HG03025 (cell line): Measurements from ENCODE around the gene RSPH10B.
A peak's percentile ranks its signal among the peaks of the same experiment; 100 is the strongest.
"Not testable (repeated sequence)": the region's sequence is repeated elsewhere in the genome, so short reads cannot be mapped to it uniquely, and the experiment has no call there.

Experiments
- ATAC-seq: cut with Tn5 transposase; IDR thresholded peaks from one replicate; pipeline ENCODE4 v1.9.1; 2021; ENCODE audit warnings: mild to moderate bottlenecking, moderate library complexity; ENCODE audit not compliant: unreplicated experiment, low FRiP score

RSPH10B gene

DNA sequence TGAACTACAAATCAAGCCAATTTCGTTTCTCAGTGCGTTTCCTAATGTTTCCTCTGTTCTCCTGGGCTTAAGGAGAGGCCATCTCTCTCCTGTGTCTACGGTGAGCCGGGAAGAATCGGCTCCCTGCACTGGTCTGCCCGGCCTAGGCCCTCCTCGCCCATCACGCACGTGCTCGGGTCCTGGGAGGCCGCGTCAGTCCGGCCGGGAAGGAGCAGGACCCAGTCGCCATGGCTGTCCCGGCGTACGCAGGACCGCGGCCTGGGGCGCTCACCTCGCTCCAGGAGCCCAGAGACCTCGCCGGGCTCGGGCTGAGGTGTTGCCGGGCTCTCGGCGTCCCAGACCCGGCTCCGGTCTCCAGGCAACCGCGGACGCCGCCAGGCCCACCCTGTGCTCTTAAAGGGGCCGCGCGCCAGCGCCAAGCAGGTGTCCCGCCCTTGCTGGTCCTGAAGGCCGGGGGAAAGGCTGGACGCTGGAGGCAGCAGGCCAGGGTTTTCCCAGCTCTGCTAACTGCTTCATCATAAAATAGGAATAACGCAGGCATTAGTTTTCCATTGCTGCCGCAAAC, at the start of gene RSPH10B:
RSPH10B (minus strand) TSS at position 343 of the 565 bp plus-strand sequence. CDS start 3,573 bp downstream, outside the sequence.
- not testable (repeated sequence) for ATAC-seq

- no peak for ATAC-seq
Measured at GRCh38 chr7:6016653-6016966, 46.1 kb upstream of the RSPH10B start.

- ATAC-seq: no peak
Measured at GRCh38 chr7:6015917-6016652, 45.6 kb upstream of the RSPH10B start.

GRCh38 chr7:6012355-6013104, 42.0 kb upstream of the RSPH10B start:
- ATAC-seq: no peak

DNA sequence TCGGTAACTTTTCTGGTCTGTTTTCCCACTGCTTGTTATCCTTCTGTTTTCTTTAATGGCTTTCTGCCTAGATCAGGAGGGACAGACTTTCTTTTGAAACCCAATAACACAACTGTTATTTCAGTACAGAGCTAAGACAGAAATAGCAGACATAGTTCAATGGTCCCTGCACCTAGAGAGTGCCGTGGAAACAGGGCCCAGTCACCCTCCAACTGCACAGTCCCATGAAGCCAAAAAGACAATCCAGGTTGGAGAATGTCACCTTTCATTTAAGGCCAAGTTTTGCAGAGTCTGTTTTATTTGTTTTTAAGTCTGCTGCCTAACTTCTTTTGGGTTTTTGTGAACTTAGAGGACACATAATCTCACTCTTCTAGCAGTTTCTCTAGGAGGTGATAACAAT, 41.1 kb upstream of the RSPH10B start:
- no peak for ATAC-seq

DNA sequence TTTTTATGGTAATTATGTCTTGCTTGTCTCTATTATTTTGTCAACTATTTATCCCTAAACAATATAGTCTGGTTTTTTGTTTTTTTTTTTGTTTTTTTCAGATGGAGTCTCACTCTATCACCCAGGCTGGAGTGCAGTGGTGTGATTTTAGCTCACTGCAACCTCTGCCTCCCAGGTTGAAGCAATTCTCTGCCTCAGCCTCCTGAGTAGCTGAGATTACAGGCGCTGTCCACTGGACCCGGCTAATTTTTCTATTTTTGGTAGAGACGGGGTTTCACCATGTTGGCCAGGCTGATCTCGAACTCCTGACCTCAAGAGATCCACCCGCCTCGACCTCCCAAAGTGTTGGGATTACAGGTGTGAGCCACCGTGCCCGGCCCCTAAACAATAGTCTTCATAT, 39.9 kb upstream of the RSPH10B start:
- not testable (repeated sequence) for ATAC-seq

GRCh38 chr7:6008668-6009611, 38.5 kb upstream of the RSPH10B start, which contains the start of the genes AIMP2 and PMS2:
AIMP2 (plus strand) TSS chr7:6009272; CDS start chr7:6009364, 92 bp downstream.
PMS2 (minus strand) TSS chr7:6009049; CDS start chr7:6009019, 30 bp downstream.
- peak; percentile 93 for ATAC-seq

DNA sequence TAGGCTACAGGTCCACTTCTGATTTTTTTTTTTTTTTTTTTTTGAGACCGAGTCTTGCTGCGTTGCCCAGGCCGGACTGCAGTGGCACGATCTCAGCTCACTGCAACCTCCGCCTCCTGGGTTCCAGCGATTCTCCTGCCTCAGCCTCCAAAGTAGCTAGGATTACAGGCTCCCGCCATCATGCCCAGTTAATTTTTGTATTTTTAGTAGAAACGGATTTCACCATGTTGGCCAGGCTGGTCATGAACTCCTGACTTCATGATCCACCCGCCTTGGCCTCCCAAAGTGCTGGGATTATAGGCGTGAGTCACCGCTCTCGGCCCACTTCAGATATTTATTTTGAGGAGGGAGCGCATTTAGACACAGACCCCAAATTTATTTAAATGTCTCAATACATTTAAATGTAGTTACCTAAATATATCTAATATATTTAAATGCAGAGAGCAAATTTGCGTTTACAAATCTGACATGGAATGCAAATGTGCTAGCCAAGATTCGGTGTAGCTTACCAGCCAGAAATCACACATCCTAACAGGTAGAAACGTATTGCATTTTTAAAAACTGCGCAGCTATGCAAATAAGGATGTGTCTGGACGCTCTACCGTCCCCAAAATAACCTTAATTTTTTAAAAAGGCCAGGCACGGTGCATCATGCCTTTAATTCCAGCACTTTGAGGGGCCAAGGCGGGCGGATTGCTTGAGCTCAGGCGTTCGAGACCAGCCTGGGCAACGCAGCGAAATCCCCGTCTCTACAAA, 37.5 kb upstream of the RSPH10B start:
- not testable (repeated sequence) for ATAC-seq

GRCh38 chr7:6007386-6007785, 36.9 kb upstream of the RSPH10B start:
- no peak for ATAC-seq

GRCh38 chr7:5997210-5997808, 26.8 kb upstream of the RSPH10B start:
- ATAC-seq: no peak

DNA sequence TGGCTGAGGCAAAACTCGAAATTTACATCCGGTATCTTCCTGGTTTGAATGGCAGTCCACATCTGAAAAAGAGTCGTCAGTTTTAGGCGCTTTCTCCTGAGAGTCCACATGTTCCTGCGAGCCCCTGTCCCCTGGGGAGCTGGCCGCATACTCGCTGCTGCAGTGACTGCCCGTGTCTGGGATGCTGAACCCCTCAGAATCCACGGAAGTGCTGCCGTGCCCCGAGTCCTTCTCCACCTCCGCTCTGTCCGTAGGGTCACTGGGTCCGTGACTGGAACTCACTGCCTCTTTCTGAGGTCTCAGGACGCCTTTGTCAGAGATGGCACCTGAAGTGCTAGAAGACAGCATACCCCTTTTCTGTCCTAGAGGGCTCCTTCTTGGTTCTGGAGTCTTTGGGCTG, 16.6 kb upstream of the RSPH10B start:
- ATAC-seq: not testable (repeated sequence)

DNA sequence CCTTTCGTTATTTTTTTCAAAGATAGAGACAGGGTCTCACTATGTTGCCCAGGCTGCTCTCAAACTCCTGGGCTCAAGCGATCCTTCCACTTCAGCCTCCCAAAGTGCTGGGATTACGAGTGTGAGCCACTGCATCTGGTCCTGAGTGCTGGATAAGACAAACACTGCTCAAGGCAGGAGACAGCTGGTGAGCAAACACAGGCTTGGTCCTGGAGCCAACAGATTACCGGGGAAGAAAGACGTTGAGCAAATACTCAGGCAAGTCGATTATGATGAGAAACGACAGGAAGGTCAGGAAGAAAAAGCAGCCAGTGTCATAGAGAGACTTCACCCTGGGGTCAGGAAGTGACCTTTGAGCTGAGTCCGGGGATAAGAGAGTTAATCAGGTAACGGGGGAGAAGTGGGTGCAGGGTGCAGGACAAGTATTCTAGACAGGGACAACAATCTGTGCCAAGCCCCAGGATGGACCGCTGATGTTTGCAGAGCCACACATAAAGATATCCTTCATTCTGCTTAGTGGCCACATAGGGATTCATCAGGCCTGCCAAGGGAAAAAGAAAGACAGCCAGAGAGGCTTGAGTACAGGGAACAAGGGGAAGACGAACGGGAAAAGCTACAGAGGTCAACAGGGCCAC, 9.3 kb upstream of the RSPH10B start:
- not testable (repeated sequence) for ATAC-seq

DNA sequence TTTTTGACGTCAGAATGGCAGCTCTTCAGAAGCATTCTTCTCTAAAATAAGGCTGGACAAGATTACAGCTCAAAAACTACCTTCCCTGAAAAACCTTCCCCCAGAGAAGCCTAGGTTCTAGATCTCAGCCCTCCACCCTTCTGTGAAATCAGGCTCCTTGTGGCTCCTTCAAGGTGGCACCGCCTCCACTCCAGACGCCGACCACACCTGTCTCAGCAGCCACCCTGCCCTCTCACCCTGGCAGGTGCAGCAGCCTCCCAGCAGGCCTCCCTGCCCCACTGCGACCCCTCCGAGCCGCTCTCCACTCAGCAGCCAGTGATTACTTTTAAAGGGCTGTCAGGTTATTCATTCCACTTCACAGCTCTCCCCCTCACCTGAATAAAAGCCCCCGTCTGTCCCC, 3.1 kb upstream of the RSPH10B start:
- ATAC-seq: not testable (repeated sequence)

GRCh38 chr7:5963810-5964209, 6.7 kb downstream of the RSPH10B start:
- not testable (repeated sequence) for ATAC-seq

- ATAC-seq: not testable (repeated sequence)
Measured at GRCh38 chr7:5963205-5963604, 7.3 kb downstream of the RSPH10B start.

GRCh38 chr7:5934945-5935450, 35.5 kb downstream of the RSPH10B start:
- not testable (repeated sequence) for ATAC-seq

GRCh38 chr7:5931905-5932644, 38.4 kb downstream of the RSPH10B start:
- ATAC-seq: not testable (repeated sequence)

GRCh38 chr7:5931250-5931649, 39.2 kb downstream of the RSPH10B start:
- ATAC-seq: not testable (repeated sequence)
